Right cardiac atrium (tissue), 5 donors: ENCODE results near the gene FAM161B. TPM values are rescaled to one million over a fixed set of nuclear protein-coding genes. Genes with fewer than 3 reads are reported as not detected.
A peak's percentile ranks its signal among the peaks of the same experiment; 100 is the strongest.
"Not testable (repeated sequence)": the region's sequence is repeated elsewhere in the genome, so short reads cannot be mapped to it uniquely, and the experiment has no call there.

Experiments
- ATAC-seq, 2 donors: fragments of 200-7000 bp; cut with Tn5 transposase; one replicate each; pipeline versions ENCODE4 v1.8.0 to v1.9.1; 2020; ENCODE audit warnings: moderate library complexity in 2 of 2, mild to moderate bottlenecking in 1 of 2
- DNase-seq, 3 donors: peaks; one replicate each; pipeline ENCODE4 v3.0.0-alpha.2; 2020
- H3K27ac ChIP-seq: one replicate; pipeline ENCODE4 v1.5.1; 2013; ENCODE audit warnings: mild to moderate bottlenecking, low read length, control low read depth, moderate library complexity
- H3K27me3 ChIP-seq: one replicate; pipeline ENCODE4 v1.6.1; 2013; ENCODE audit not compliant: control insufficient read depth, insufficient read depth
- H3K4me1 ChIP-seq: one replicate; pipeline ENCODE4 v1.6.1; 2013; ENCODE audit warnings: low read length; ENCODE audit not compliant: control insufficient read depth, insufficient read depth
- H3K4me3 ChIP-seq: one replicate; pipeline ENCODE4 v1.5.1; 2013; ENCODE audit warnings: low read length, control low read depth
- H3K9me3 ChIP-seq: one replicate; pipeline ENCODE4 v1.6.1; 2013; ENCODE audit warnings: low read length; ENCODE audit not compliant: control insufficient read depth
- WGBS: extraction: QIAGEN DNeasy Blood & Tissue Kit; methylation state at CpG from one replicate; pipeline ENCODE4 v1.1.7; 2013; 5-methylcytosine and 5-hydroxymethylcytosine counted together
- intact Hi-C, 4 donors: fragments of 100-400 bp; cut with DNase I; formaldehyde crosslinking; loops; one replicate each; pipeline versions ENCODE4 v1.11.0 to v1.14.0; 2022 to 2023
- polyA plus RNA-seq: library from polyadenylated mRNA; stranded (reverse); fragments of 200-250 nt; gene quantifications from one replicate; pipeline ENCODE4 v1.2.3, GENCODE V29; 2013
- total RNA-seq, 4 donors: library from RNA; stranded (reverse); fragmentation: NEBNext Ultra II Directional; extraction: Animal tissue kit (Norgen Biotek cat#: 25700); gene quantifications; one replicate each; pipeline ENCODE4 v1.2.1, GENCODE V29; 2021
- donor health status: healthy with polysubstance abuse.
- donor health status: DM: no; HTN: yes; CAD: no.
- donor health status: DM: no; HTN: no; CAD: no.
- donor health status: DM: no; HTN: yes; CAD: no; lungs with severe emphysema.
- donor health status: DM: yes; HTN: yes; CAD: no.

FAM161B gene
- total and polyA plus RNA-seq, 5 donors, result 2.3 to 4.6 (median 3.3) TPM

GRCh38 chr14:73942180-73942579 is 7.7 kb downstream of the FAM161B start:
- Histone ChIP-seq H3K27me3 (no peaks in the 10 kb centered on the region), H3K4me3 (no peak overlapping the region), H3K4me1 (no peaks in the 10 kb centered on the region), H3K27ac (no peak overlapping the region), H3K9me3 (no peaks in the 10 kb centered on the region)
- intact Hi-C loops, result no loop called here
- DNase-seq (no peak), ATAC-seq (no peak)
- 89% methylated on average over 7 of the region's 7 CpGs for WGBS

- ATAC-seq (peak; percentile 21 to 32), DNase-seq (no peak)
- H3K4me1 ChIP-seq, result no peaks in the 10 kb centered on the region
- no peaks in the 10 kb centered on the region for H3K27me3 ChIP-seq
- no peak overlapping the region for H3K4me3 ChIP-seq
- H3K9me3 ChIP-seq, result no peaks in the 10 kb centered on the region
- intact Hi-C loops, result no loop called here
- 93% methylated on average over 2 of the region's 2 CpGs for WGBS
- H3K27ac ChIP-seq, result no peak overlapping the region
Observed at GRCh38 chr14:73937012-73937411, 12.9 kb downstream of the FAM161B start.

- H3K27ac ChIP-seq, result no peak overlapping the region
- intact Hi-C loops, result no loop called here
- H3K4me1 ChIP-seq, result no peaks in the 10 kb centered on the region
- H3K27me3 ChIP-seq, result no peaks in the 10 kb centered on the region
- no peaks in the 10 kb centered on the region for H3K9me3 ChIP-seq
- H3K4me3 ChIP-seq, result no peak overlapping the region
- WGBS, result 91% methylated on average over 1 of the region's 1 CpG
- DNase-seq, result no peak
- ATAC-seq, result no peak
Observed at GRCh38 chr14:73936548-73936947, 13.3 kb downstream of the FAM161B start.

GRCh38 chr14:73935666-73936065 is 14.2 kb downstream of the FAM161B start:
- DNase-seq, result no peak
- H3K9me3 ChIP-seq, result no peaks in the 10 kb centered on the region
- no peaks in the 10 kb centered on the region for H3K4me1 ChIP-seq
- intact Hi-C loops, result no loop called here
- no peak for ATAC-seq
- 89% methylated on average over 2 of the region's 2 CpGs for whole genome bisulfite sequencing
- H3K27ac ChIP-seq, result no peak overlapping the region
- no peaks in the 10 kb centered on the region for H3K27me3 ChIP-seq
- no peak overlapping the region for H3K4me3 ChIP-seq

GRCh38 chr14:73924337-73924736 is 25.6 kb downstream of the FAM161B start:
- WGBS, result 82% methylated on average over 5 of the region's 5 CpGs
- no peak for ATAC-seq

GRCh38 chr14:73919457-73919856 is 30.4 kb downstream of the FAM161B start:
- 98% methylated on average over 2 of the region's 2 CpGs for WGBS

More at GRCh38 chr14:73924337-73924736, 25.6 kb downstream of the FAM161B start:
- DNase-seq, result no peak
- H3K9me3 ChIP-seq, result no peaks in the 10 kb centered on the region
- intact Hi-C loops, result no loop called here
- H3K27me3 ChIP-seq, result no peaks in the 10 kb centered on the region
- H3K4me3 ChIP-seq, result no peak overlapping the region
- no peak overlapping the region for H3K27ac ChIP-seq
- no peaks in the 10 kb centered on the region for H3K4me1 ChIP-seq

GRCh38 chr14:73916324-73916723 is 33.6 kb downstream of the FAM161B start:
- no peak for ATAC-seq
- H3K27me3 ChIP-seq, result no peaks in the 10 kb centered on the region
- intact Hi-C loops, result no loop called here
- H3K4me3 ChIP-seq, result no peak overlapping the region
- no peaks in the 10 kb centered on the region for H3K9me3 ChIP-seq
- DNase-seq, result no peak
- H3K27ac ChIP-seq, result no peak overlapping the region
- H3K4me1 ChIP-seq, result no peaks in the 10 kb centered on the region
- 78% methylated on average over 6 of the region's 6 CpGs for WGBS

More at GRCh38 chr14:73919457-73919856, 30.4 kb downstream of the FAM161B start:
- H3K4me1 ChIP-seq, H3K27me3 ChIP-seq, H3K9me3 ChIP-seq, H3K27ac ChIP-seq, H3K4me3 ChIP-seq, ATAC-seq, intact Hi-C loops, DNase-seq: not testable (repeated sequence)

GRCh38 chr14:73913256-73913655 is 36.6 kb downstream of the FAM161B start:
- H3K9me3 ChIP-seq, result no peaks in the 10 kb centered on the region
- DNase-seq (no peak), ATAC-seq (no peak)
- H3K4me1 ChIP-seq, result no peaks in the 10 kb centered on the region
- WGBS, result 70% methylated on average over 3 of the region's 3 CpGs
- H3K27me3 ChIP-seq, result no peaks in the 10 kb centered on the region
- no peak overlapping the region for H3K4me3 ChIP-seq
- no peak overlapping the region for H3K27ac ChIP-seq
- intact Hi-C loops, result no loop called here

- ATAC-seq (no peak), DNase-seq (no peak)
- Histone ChIP-seq H3K4me3 (no peak overlapping the region), H3K9me3 (no peaks in the 10 kb centered on the region), H3K4me1 (no peaks in the 10 kb centered on the region), H3K27ac (no peak overlapping the region), H3K27me3 (no peaks in the 10 kb centered on the region)
- 91% methylated on average over 1 of the region's 1 CpG for WGBS
- intact Hi-C loops, result no loop called here
Observed at GRCh38 chr14:73909681-73910080, 40.2 kb downstream of the FAM161B start.

- no peak for ATAC-seq
- Histone ChIP-seq H3K4me3 (no peak overlapping the region), H3K4me1 (no peaks in the 10 kb centered on the region), H3K9me3 (no peaks in the 10 kb centered on the region), H3K27ac (no peak overlapping the region), H3K27me3 (no peaks in the 10 kb centered on the region)
- no peak for DNase-seq
- intact Hi-C loops, result no loop called here
- WGBS, result 81% methylated on average over 3 of the region's 3 CpGs
Observed at GRCh38 chr14:73903028-73903427, 46.9 kb downstream of the FAM161B start.

- no peaks in the 10 kb centered on the region for H3K4me1 ChIP-seq
- no peak overlapping the region for H3K4me3 ChIP-seq
- H3K9me3 ChIP-seq, result no peaks in the 10 kb centered on the region
- 65% methylated on average over 1 of the region's 1 CpG for WGBS
- no peak for DNase-seq
- H3K27ac ChIP-seq, result no peak overlapping the region
- ATAC-seq, result peak in 1 of 2 donors; percentile 46
- no peaks in the 10 kb centered on the region for H3K27me3 ChIP-seq
- intact Hi-C loops, result no loop called here
Observed at GRCh38 chr14:73896521-73896920, 53.4 kb downstream of the FAM161B start.

GRCh38 chr14:73895939-73896338 is 54.0 kb downstream of the FAM161B start:
- Histone ChIP-seq H3K4me3 (no peak overlapping the region), H3K9me3 (no peaks in the 10 kb centered on the region), H3K4me1 (no peaks in the 10 kb centered on the region), H3K27me3 (no peaks in the 10 kb centered on the region), H3K27ac (no peak overlapping the region)
- intact Hi-C loops, result no loop called here
- no peak for ATAC-seq
- no peak for DNase-seq
- WGBS, result 65% methylated on average over 1 of the region's 1 CpG
